ENCODE results near the gene RPL14. TPM values are rescaled to one million over a fixed set of nuclear protein-coding genes. Genes with fewer than 3 reads are reported as not detected.
A peak's percentile ranks its signal among the peaks of the same experiment; 100 is the strongest.

RPL14 gene
- polyA plus RNA-seq, 2 of the 4 experiments (the other 2 are of a cell fraction) = 488 to 682 TPM

DNA sequence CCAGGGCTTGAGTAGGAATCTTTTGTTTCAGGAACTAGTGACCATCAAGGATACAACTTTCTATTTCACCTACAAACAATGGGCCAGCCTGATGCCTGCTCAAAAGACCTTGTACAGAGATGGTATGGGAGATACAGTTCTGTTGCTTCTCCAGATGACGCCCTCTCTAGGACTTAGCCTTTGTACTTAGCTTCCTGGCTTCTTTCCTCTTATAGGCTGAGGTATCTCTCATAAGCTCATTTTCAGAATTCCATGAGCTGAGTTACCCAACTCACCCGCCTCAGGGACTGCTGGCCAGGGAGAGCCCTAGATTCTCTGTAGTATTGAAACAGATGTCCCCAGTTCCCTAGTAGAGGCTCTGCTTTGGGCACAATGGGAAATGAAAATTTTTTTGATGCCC lies 40.1 kb downstream of the RPL14 start (continued):
- TF ChIP-seq, protein P1, sequence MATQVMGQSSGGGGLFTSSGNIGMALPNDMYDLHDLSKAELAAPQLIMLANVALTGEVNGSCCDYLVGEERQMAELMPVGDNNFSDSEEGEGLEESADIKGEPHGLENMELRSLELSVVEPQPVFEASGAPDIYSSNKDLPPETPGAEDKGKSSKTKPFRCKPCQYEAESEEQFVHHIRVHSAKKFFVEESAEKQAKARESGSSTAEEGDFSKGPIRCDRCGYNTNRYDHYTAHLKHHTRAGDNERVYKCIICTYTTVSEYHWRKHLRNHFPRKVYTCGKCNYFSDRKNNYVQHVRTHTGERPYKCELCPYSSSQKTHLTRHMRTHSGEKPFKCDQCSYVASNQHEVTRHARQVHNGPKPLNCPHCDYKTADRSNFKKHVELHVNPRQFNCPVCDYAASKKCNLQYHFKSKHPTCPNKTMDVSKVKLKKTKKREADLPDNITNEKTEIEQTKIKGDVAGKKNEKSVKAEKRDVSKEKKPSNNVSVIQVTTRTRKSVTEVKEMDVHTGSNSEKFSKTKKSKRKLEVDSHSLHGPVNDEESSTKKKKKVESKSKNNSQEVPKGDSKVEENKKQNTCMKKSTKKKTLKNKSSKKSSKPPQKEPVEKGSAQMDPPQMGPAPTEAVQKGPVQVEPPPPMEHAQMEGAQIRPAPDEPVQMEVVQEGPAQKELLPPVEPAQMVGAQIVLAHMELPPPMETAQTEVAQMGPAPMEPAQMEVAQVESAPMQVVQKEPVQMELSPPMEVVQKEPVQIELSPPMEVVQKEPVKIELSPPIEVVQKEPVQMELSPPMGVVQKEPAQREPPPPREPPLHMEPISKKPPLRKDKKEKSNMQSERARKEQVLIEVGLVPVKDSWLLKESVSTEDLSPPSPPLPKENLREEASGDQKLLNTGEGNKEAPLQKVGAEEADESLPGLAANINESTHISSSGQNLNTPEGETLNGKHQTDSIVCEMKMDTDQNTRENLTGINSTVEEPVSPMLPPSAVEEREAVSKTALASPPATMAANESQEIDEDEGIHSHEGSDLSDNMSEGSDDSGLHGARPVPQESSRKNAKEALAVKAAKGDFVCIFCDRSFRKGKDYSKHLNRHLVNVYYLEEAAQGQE (IDR thresholded peaks at IDR 0.05) = no peak
- TF ChIP-seq PHF8 (IDR thresholded peaks at IDR 0.05; ENCODE audit: borderline replicate concordance, low read depth) = no peak

DNA sequence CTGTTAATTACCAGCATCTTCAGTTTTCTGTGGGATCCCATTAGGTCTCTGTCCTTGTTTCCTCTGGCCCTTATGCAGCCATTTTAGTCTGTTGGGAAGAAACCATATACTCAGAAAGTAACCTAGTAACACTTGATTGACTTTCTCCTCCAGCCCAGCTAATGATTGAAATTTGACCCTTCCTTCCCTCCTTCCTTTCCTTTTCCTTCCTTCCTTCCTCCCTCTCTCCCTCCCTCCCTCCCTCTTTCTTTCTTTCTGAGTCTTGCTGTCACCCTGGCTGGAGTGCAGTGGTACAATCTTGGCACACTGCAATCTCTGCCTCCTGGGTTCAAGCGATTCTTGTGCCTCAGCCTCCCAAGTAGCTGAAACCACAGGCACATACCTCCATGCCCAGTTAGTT lies 42.8 kb downstream of the RPL14 start:
- no peaks in the 10 kb centered on the region for H3K9me3 ChIP-seq
- FAIRE-seq (no peak), ATAC-seq (no peak), DNase-seq (ENCODE audit: low read depth in 1 of 2, low spot score in 1 of 2) (no peak)
- H3K4me1 ChIP-seq = peaks cover 7% of the 10 kb centered on the region; the same call in 2 of the 3 replicates
- 92% methylated on average over 1 of the region's 1 CpG for WGBS (ENCODE audit: missing lambda C conversion rate)
- TF ChIP-seq TP53 (CRISPR knock-in tag; IDR thresholded peaks at IDR 0.05) (no peak), MYC (IDR thresholded peaks at IDR 0.05; ENCODE audit: borderline replicate concordance, low read length) (no peak), HOXB13 (CRISPR knock-in tag; IDR thresholded peaks at IDR 0.05; ENCODE audit: low read depth) (no peak), ZFP36 (IDR thresholded peaks at IDR 0.05; ENCODE audit: borderline replicate concordance, partially characterized antibody) (no peak), KDM1A (IDR thresholded peaks at IDR 0.05; ENCODE audit: low read depth) (no peak), GATA3 (IDR thresholded peaks at IDR 0.05; ENCODE audit: borderline replicate concordance) (no peak), CBX2 (IDR thresholded peaks at IDR 0.05; ENCODE audit: borderline replicate concordance, low read depth) (no peak)
- TF ChIP-seq, protein P2, sequence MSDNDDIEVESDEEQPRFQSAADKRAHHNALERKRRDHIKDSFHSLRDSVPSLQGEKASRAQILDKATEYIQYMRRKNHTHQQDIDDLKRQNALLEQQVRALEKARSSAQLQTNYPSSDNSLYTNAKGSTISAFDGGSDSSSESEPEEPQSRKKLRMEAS (IDR thresholded peaks at IDR 0.05) = no peak
- no peak overlapping the region for H3K27ac ChIP-seq
- ChIA-PET CTCF (interaction anchor here (0.8 kb wide), 1 partner anchor 17 kb away, joined by 3 read pairs; no protein-coding TSS in a partner anchor), POLR2A (no interaction called here)
- H3K4me3 ChIP-seq = no peak overlapping the region
- no peak overlapping the region for H3K4me2 ChIP-seq

DNA sequence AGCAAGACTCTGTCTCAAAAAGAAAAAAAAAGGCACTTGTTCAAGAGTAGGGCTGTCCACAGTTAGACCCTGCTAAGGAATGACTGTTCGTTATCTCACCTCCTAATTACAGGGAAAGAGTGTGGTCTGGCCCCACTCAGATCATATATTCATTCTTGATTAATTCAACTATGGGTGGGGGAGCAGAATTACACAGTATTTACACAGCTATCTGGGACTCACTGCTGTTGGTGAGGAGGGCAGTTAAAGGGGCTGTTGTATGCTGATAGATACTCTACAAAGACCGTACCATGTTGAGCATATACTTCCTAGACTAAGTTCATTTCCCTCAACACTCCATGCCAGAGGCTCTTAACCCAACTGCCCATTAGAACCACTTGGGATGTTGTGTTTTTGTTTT lies 44.9 kb downstream of the RPL14 start:
- H3K4me3 ChIP-seq = no peak overlapping the region
- ATAC-seq (no peak), FAIRE-seq (no peak), DNase-seq (ENCODE audit: low read depth in 1 of 2, low spot score in 1 of 2) (no peak)
- TF ChIP-seq JUNB (IDR thresholded peaks at IDR 0.05) = no peak
- H3K9me3 ChIP-seq = no peaks in the 10 kb centered on the region
- no peak overlapping the region for H3K4me2 ChIP-seq
- no peak overlapping the region for H3K27ac ChIP-seq
- H3K4me1 ChIP-seq = peaks cover 13% of the 10 kb centered on the region; the same call in 2 of the 3 replicates
- 63% methylated on average over 2 of the region's 2 CpGs for WGBS (ENCODE audit: missing lambda C conversion rate)
- POLR2A ChIA-PET = no interaction called here
- CTCF ChIA-PET = no interaction called here

DNA sequence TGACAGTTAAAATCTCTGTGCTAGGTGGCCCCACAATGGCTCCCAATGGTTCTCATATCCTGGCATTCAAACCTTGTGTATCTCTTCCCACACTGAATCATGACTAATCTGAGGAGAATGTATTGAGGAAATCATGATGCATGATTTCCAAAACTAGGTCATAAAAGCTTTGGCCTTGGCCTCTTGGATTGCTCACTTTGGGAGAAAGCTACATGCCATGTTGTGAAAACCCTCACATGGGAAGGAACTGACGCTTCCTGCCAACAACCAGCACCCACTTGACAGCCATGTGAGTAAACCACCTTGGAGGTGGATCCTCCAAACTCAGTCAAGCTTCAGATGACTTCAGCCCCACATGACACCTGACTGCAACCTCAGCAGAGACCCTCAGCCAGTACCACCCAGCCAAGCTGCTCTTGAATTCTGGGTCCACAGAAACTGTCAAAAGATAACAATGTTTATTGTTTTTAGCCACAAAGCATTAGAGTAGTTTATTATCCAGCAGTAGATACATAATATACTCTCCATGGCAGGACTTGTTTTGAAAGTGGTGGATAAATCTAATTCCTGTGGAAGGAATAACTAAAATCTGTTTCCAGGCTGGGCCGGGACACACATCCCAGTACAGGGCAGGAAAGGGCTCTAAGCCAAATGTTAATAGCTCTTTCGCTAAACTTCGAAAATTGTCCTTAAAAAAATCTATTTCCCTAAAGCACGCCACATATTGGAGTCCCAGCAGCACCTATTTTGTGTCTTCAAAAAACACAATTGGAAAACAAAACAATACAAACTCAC lies 47.7 kb downstream of the RPL14 start:
- peaks cover 13% of the 10 kb centered on the region; the same call in 2 of the 3 replicates for H3K4me1 ChIP-seq
- FAIRE-seq (no peak), DNase-seq (ENCODE audit: low read depth in 1 of 2, low spot score in 1 of 2) (peak in 1 of 2 experiments; percentile 58), ATAC-seq (peak; percentile 7 to 20; a peak in 1 of 6 replicates)
- peak overlapping the region; percentile 63; the same call in 2 of the 3 replicates for H3K4me3 ChIP-seq
- peak overlapping the region in 1 of 2 experiments; percentile 91; a peak in 3 of 6 replicates for H3K27ac ChIP-seq
- POLR2A ChIA-PET = interaction anchor here (1.2 to 2.2 kb wide), 3 partner anchors 10 to 28 kb away, joined by 3 to 11 read pairs (median 5); partner anchors contain the start of genes ZNF619 and ZNF621
- H3K4me2 ChIP-seq = peak overlapping the region; percentile 87
- CTCF ChIA-PET = interaction anchor here (0.6 to 1.6 kb wide), 4 partner anchors 10 to 176 kb away, joined by 3 to 5 read pairs (median 3); no protein-coding TSS in a partner anchor
- H3K9me3 ChIP-seq = no peaks in the 10 kb centered on the region
- TF ChIP-seq FOSL2 (IDR thresholded peaks at IDR 0.05) = no peak
- peak; percentile 55 for TF ChIP-seq FOSL2 (CRISPR knock-in tag; IDR thresholded peaks at IDR 0.05)
- TF ChIP-seq ZC3H11A (IDR thresholded peaks at IDR 0.05) = no peak
- 82% methylated on average over 5 of the region's 5 CpGs for WGBS (ENCODE audit: missing lambda C conversion rate)
